Stimulated activated CD8-positive, alpha-beta memory T cell treated with anti-CD3 and anti-CD28 coated beads, Interleukin-4, amount 100 ng/mL, for 48 hours (primary cell): ENCODE measurements around the gene KRTAP4-8.
"Not testable (repeated sequence)": the region's sequence is repeated elsewhere in the genome, so short reads cannot be mapped to it uniquely, and the experiment has no call there.

Experiments
- DNase-seq: peaks from one replicate; pipeline ENCODE4 v3.0.0-alpha.2; 2020

The KRTAP4-8 gene

GRCh38 chr17:41107941-41108450 is 10.1 kb upstream of the KRTAP4-8 start:
- DNase-seq, result no peak

- not testable (repeated sequence) for DNase-seq
These were observed 7.4 kb upstream of the KRTAP4-8 start, which contains the start of gene KRTAP4-9 for GRCh38 chr17:41105347-41105746. Gene KRTAP4-9, plus strand, starts transcription at chr17:41105389. Its CDS starts 0 bp downstream, at chr17:41105389.

GRCh38 chr17:41104386-41105038 is 6.6 kb upstream of the KRTAP4-8 start:
- not testable (repeated sequence) for DNase-seq

- no peak for DNase-seq
These were observed 6.0 kb upstream of the KRTAP4-8 start for GRCh38 chr17:41103896-41104295.

- no peak for DNase-seq
These were observed 3.8 kb upstream of the KRTAP4-8 start, which contains the start of gene KRTAP4-16 for GRCh38 chr17:41101586-41102259. Gene KRTAP4-16, minus strand, starts transcription at chr17:41102209. Its CDS starts 0 bp downstream, at chr17:41102209.

- not testable (repeated sequence) for DNase-seq
These were observed 1.9 kb upstream of the KRTAP4-8 start for GRCh38 chr17:41099682-41100480.

- DNase-seq, result no peak
These were observed 539 bp upstream of the KRTAP4-8 start for GRCh38 chr17:41098481-41098880.

GRCh38 chr17:41096055-41096454 is 1.9 kb downstream of the KRTAP4-8 start:
- no peak for DNase-seq

GRCh38 chr17:41088760-41089352 is 9.1 kb downstream of the KRTAP4-8 start:
- not testable (repeated sequence) for DNase-seq

- DNase-seq, result not testable (repeated sequence)
These were observed 13.7 kb downstream of the KRTAP4-8 start, which contains the start of gene KRTAP4-7 for GRCh38 chr17:41084100-41084856. Gene KRTAP4-7, plus strand, starts transcription at chr17:41084150. Its CDS starts 57 bp downstream, at chr17:41084207.

GRCh38 chr17:41083427-41083826 is 14.5 kb downstream of the KRTAP4-8 start:
- not testable (repeated sequence) for DNase-seq

- DNase-seq, result no peak
These were observed 15.3 kb downstream of the KRTAP4-8 start for GRCh38 chr17:41082626-41083025.

- DNase-seq, result no peak
These were observed 21.2 kb downstream of the KRTAP4-8 start for GRCh38 chr17:41076788-41077187.

- DNase-seq, result no peak
These were observed 24.3 kb downstream of the KRTAP4-8 start for GRCh38 chr17:41073676-41074075.

GRCh38 chr17:41071606-41072360 is 26.2 kb downstream of the KRTAP4-8 start:
- no peak for DNase-seq

- DNase-seq, result no peak
These were observed 28.9 kb downstream of the KRTAP4-8 start for GRCh38 chr17:41069031-41069430.

GRCh38 chr17:41067281-41067680 is 30.7 kb downstream of the KRTAP4-8 start:
- no peak for DNase-seq

GRCh38 chr17:41065829-41066624 is 31.9 kb downstream of the KRTAP4-8 start, which contains the start of gene KRTAP2-4:
Gene KRTAP2-4, minus strand, starts transcription at chr17:41065879. Its CDS starts 34 bp downstream, at chr17:41065845.
- DNase-seq, result no peak

GRCh38 chr17:41065016-41065689 is 32.8 kb downstream of the KRTAP4-8 start:
- not testable (repeated sequence) for DNase-seq
